ENCODE data around the gene TSSK1B.
"Not testable (repeated sequence)": the region's sequence is repeated elsewhere in the genome, so short reads cannot be mapped to it uniquely, and the experiment has no call there.

GRCh38 chr5:113457106-113457505, 22.3 kb upstream of the TSSK1B start:
- TF ChIP-seq POLR2A, POLR2AphosphoS5 (IDR thresholded peaks at IDR 0.05): not testable (repeated sequence)

Measured in transverse colon (tissue), 3 donors.